ENCODE data around the gene CXXC5.
A peak's percentile ranks its signal among the peaks of the same experiment; 100 is the strongest.

CXXC5 gene

DNA sequence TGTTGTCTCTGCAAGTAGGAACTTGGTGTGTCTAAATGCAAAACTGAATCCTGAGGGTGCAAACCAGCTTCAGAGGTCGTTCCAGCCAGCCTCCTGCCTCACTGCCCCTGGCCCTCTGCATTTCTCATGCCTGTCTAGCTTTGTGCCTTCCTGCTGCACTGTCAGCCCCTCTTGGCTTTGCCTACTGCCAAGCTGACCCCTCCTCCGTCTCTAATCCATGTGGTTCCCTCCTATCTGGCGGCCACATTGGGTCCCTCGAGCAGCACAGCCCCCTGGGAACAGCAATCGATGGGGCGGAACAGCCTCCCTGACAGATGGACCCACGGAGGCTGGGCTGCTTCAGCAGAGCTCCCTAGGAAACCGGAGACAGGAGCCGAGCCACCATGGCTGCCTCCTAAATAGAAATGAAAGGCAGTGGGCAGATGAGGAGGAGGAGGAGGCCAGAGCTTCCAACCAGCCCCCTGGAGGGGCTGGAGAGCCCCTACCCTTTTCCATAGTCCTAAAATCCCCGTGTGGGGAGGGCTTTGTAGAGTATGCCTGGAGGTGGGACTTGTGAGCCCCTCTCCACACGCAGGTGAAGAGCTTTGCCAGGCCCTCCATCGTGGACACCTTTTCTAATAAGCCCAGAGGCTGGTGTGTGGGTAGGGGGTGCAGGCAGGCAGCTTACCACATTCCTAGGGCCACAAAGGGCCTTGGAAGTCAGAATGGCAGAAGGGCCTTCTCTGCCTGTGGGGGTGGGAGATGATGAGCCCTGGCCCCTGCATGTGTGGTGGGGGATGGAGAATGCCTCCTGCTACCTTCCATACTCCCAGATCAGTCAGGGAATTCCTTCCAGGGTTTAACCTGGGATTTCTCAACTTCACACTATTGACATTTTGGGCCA is 9.2 kb upstream of the CXXC5 start:
- no peak for DNase-seq (ENCODE audit: low spot score)

DNA sequence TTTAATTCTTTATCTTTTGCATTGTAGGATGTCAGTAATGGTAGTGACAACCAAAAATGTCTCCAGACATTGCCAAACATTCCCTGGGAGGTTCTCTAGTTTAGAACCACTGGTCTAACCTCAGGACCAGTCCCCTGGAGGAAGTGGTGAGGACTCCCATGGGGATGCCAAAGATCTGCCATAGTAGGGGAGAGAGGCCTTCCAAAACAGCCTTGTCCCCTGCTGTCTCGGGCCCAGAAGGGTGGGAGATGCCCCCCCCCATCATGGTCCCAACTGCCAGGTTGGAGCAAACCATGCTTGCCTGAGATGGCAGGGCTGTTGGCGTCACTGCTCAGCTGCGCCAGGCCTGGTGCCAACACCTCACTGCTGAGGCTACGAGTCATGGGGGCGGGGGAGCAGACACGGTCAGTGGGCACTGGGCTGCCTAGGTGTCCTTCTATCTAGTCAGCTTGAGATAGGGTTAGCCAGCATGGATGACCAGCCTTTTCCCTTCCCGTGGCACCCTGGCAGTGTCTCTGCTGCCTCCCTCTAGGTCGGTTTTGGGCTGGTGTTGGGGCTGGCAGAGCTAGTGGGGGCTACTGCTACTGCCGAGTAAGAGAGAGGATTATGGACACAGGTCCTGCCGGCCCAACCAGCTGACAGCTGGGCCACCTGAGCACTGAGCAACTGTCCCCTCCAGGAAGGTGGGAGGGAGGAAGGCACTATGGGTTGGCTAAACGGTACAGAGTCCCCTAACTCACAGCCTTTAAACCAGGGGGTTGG is 8.3 kb upstream of the CXXC5 start:
- no peak for DNase-seq (ENCODE audit: low spot score)

DNA sequence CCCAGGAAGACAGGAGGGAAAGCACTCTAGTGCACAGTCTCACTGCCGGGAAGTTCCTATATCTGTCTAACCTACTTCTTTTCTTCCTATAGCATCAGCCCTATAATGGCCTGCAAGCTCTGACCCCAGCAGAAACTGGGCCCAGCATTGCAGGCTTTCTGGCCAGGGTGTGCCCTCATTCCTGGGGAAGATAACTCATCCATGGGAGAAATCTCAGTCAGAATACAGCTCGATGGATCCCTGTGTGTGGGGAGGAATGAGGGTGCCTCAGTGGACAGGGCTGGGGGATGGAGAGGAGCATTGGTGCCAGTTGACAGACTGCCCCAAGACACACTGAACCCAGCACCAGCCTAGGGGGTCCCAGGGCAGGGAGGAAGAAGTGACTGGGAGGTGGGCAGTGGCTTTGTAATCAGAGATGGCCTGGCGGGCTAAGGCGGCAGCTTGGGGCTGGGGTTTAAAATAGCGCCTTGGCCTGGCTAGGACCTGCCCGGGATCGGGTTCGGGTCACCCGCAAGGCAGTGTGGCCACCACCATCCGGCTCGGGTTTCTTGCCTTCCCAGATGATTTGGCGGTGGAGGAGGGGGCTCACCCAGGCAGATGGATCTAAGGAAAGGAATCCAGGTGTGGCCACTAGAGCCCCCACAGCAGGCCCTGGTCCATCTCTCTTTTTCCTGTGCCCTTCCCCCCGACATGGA is 7.6 kb upstream of the CXXC5 start:
- DNase-seq (ENCODE audit: low spot score) = no peak

GRCh38 chr5:139641116-139642080 is 6.8 kb upstream of the CXXC5 start:
- no peak for DNase-seq (ENCODE audit: low spot score)

- DNase-seq (ENCODE audit: low spot score) = no peak
Observed at GRCh38 chr5:139642213-139642612, 5.9 kb upstream of the CXXC5 start.

- DNase-seq (ENCODE audit: low spot score) = no peak
Observed at GRCh38 chr5:139642891-139643871, 5.0 kb upstream of the CXXC5 start.

- no peak for DNase-seq (ENCODE audit: low spot score)
Observed at GRCh38 chr5:139644001-139644456, 4.1 kb upstream of the CXXC5 start.

DNA sequence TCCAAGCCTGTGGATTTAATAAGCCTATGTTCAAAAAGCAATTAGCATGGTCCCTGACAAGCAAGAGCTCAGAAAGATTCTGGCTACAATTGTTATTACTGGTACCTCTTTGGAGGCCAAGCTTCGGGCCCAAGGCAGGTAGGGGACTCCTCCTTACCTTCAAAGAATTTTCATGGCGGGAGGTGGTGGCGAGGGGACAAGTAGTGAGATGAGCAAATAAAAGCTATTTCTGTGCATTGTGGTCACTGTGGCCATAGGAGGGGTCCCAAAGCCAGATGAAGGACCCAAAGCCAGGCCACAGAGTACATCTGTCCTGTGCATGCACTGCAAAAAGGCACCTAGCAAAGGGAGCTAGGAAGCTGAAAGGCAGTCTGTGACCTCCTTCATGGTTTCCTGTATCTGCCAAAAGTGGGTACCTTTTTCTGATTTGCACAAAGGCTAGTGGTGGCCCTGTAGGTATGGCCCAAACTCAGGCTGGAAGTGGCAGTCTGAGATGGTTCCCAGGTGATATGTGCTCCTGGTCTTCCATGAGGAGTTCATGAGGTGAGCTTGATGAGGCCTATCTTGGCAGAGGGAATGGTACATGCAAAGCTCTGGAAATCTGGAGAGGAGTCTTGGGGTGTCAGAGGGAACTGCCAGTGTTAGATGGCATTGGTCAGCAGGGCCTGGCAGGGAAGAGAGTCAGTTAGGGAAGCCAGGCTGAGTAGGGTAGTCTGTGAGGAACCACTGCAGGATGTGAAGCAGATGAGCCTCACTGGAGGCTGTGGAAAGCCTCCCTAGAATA is 3.3 kb upstream of the CXXC5 start:
- peak; percentile 2 for DNase-seq (ENCODE audit: low spot score)

DNA sequence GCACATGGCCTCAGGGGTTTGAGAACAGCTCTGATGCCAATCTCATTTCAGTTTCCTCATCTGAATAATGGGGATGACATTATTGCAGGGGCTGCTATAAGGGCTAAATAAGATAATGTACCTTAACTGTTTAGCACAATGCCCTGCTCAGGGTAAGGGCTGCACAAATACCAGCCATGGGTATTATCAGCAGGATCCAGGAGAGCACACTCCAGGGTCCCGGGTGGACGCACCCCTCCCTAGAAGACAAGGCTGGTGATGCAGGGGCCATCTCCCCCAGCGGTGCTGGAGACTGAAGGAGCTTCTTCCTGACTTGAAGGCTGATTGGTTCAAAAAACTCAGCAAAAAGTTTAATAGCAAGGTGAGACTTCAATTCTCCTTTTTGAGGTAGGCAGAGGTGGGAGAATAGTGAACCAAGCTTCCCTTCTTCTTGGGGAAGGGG is 2.7 kb upstream of the CXXC5 start:
- no peak for DNase-seq (ENCODE audit: low spot score)

DNA sequence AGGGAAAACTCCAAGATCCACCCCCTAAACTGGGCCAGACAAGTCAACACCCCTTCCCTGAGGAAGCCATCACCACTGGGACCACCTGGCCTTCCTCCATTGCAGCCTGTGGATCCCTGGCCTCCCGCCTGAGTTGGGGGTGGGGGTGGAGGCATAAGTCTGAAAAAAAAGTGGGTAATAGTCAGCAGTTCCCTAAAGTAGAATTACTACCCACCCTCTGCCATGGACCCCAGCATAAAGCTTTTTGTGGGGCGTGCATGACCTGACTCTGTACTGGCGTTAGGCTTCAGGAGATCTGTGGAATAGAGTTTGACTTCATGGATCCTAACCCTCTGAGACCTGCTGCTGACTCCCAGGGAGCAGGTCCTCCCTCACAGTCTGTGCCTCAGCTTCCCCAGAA is 2.0 kb upstream of the CXXC5 start:
- DNase-seq (ENCODE audit: low spot score) = no peak

- no peak for DNase-seq (ENCODE audit: low spot score)
Observed at GRCh38 chr5:139646912-139647505, 1.1 kb upstream of the CXXC5 start.

DNA sequence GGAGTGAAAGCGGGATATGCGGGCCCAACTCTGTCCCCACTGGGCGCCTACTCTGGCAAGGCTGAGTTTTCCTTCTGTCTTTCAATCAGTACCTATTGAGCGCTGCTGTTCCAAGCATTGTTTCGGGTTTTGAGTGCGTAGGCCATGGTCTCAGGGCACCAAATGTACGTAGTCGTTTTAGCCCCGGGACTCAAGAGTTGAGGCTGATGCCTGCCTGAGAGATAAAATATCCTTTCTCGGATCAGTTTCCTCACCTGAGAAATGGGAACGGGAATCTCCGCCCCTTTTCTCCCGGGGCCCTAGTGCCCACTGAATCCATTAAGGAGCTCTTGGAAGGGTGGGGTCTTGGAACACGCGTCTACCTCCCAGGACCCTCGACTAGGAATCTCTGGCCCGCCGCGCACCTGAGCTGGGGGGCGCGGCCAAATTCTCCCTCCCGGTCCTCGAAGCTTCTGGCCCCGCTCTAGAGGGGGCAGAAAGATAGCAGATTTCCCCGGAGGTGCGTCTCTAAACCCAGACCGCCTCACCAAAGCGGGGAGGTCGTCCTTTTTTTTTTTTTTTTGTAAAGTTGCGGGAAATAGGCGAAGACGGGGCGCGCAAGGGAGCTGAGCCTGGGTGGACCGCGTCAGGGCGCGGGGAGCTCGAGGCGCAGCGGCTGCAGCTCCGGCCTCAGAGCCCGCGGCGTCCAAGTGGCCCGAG is 494 bp upstream of the CXXC5 start:
- DNase-seq (ENCODE audit: low spot score) = no peak

- DNase-seq (ENCODE audit: low spot score) = no peak
Observed at GRCh38 chr5:139649082-139649991, 1.2 kb downstream of the CXXC5 start.

GRCh38 chr5:139650031-139650688 is 2.0 kb downstream of the CXXC5 start:
- DNase-seq (ENCODE audit: low spot score) = no peak

- DNase-seq (ENCODE audit: low spot score) = no peak
Observed at GRCh38 chr5:139650689-139651042, 2.5 kb downstream of the CXXC5 start.

DNA sequence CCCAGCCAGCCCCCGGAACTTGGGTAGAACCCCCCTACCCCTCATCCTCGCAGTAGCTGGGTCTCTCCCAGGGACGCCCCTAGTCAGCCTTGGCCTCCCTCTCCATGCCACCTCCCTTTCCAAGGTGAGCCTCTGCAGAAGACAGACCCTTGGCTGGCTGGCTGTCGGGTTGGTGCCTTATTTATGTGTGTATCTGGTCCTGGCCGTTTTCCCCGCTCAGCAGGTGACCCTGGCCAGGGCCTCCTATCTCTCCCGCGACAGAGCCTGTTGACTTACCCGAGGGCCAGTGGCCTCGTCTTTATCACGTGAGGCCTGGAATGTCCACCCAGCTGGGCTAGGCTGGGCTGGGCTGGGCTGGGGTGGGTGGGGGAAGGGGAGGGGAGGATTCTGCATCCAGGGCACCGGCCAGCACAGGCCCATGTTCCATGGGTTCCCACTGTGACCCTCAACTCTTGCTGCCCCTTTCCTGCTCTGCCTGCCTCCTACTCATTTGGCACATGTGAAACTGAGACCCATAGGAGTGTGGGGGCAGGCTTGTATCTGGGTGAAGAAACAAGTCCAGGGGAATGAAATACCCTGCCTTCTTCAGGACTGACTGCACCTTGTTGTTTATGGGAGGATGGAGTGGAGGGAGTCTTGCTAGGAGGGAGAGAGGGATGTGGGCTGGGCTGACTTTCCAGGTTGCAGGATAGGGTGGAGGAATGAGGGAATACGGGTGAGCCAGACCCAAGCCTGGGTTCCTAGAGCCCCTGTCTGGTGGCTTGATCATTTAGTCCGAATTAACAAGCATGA is 3.1 kb downstream of the CXXC5 start:
- DNase-seq (ENCODE audit: low spot score) = peak; percentile 82
